GM12878 (cell line): ENCODE measurements around the gene EEIG2. TPM values are rescaled to one million over a fixed set of nuclear protein-coding genes. Genes with fewer than 3 reads are reported as not detected.

Experiments
- BCL11A ChIP-seq: IDR thresholded peaks from 2 replicates; pipeline ENCODE4 v1.6.1; 2011; ENCODE audit warnings: low read depth, low read length
- CHD2 ChIP-seq: IDR thresholded peaks from 2 replicates; pipeline ENCODE4 v1.6.1; 2011; ENCODE audit warnings: low read depth, low read length, improper control_type of control experiment, borderline replicate concordance
- CUX1 ChIP-seq: IDR thresholded peaks from 2 replicates; pipeline ENCODE4 v1.6.1; 2012; ENCODE audit warnings: improper control_type of control experiment, low read depth, low read length; ENCODE audit not compliant: insufficient replicate concordance
- HDGF ChIP-seq: fragments of 450-650 bp; IDR thresholded peaks from 2 replicates; pipeline ENCODE4 v1.6.1; 2016; ENCODE audit warnings: antibody characterized with exemption
- HSF1 ChIP-seq: fragments of 150-350 bp; IDR thresholded peaks from 2 replicates; pipeline ENCODE4 v1.6.1; 2014; ENCODE audit warnings: mild to moderate bottlenecking, low read depth, low read length
- MYC ChIP-seq: IDR thresholded peaks from 2 replicates; pipeline ENCODE4 v1.6.1; 2011; ENCODE audit warnings: mild to moderate bottlenecking, low read length, moderate library complexity, inconsistent platforms; ENCODE audit not compliant: insufficient read depth, insufficient replicate concordance, insufficient read length, severe bottlenecking
- NRF1 ChIP-seq: conservative IDR thresholded peaks from 2 replicates; pipeline ENCODE4 v1.6.1; 2011; ENCODE audit warnings: mild to moderate bottlenecking, low read depth, low read length, improper control_type of control experiment
- POLR2A ChIP-seq: IDR thresholded peaks from 2 replicates; pipeline ENCODE4 v1.6.1; 2011; ENCODE audit warnings: low read depth, mild to moderate bottlenecking, low read length
- POLR2AphosphoS2 ChIP-seq: IDR thresholded peaks from 2 replicates; pipeline ENCODE4 v1.6.1; 2011; ENCODE audit warnings: low read depth, mild to moderate bottlenecking, low read length, improper control_type of control experiment, moderate library complexity
- RELA ChIP-seq: fragments of 450-650 bp; IDR thresholded peaks from 2 replicates; pipeline ENCODE4 v1.8.0; 2014; ENCODE audit warnings: borderline replicate concordance; ENCODE audit not compliant: partially characterized antibody
- SMAD5 ChIP-seq: IDR thresholded peaks from 2 replicates; pipeline ENCODE4 v1.6.1; 2016; ENCODE audit warnings: antibody characterized with exemption, low read depth
- SMARCA5 ChIP-seq: fragments of 450-650 bp; IDR thresholded peaks from 2 replicates; pipeline ENCODE4 v1.6.1; 2017; ENCODE audit warnings: mild to moderate bottlenecking
- SMC3 ChIP-seq: IDR thresholded peaks from 2 replicates; pipeline ENCODE4 v1.6.1; 2011; ENCODE audit warnings: low read length, improper control_type of control experiment, borderline replicate concordance
- SRF ChIP-seq, 2 experiments: IDR thresholded peaks; 2 replicates each; pipeline ENCODE4 v1.6.1; 2011; ENCODE audit warnings: low read depth in 2 of 2, low read length in 2 of 2, mild to moderate bottlenecking in 1 of 2, moderate library complexity in 1 of 2
- STAT3 ChIP-seq: IDR thresholded peaks from 2 replicates; pipeline ENCODE4 v1.6.1; 2011; ENCODE audit warnings: low read depth, low read length, improper control_type of control experiment
- SUZ12 ChIP-seq: fragments of 200-600 bp; sonication (generic); IDR thresholded peaks from one replicate; pipeline ENCODE4 v1.6.1; 2018; ENCODE audit warnings: antibody characterized with exemption, mild to moderate bottlenecking; ENCODE audit not compliant: unreplicated experiment
- YY1 ChIP-seq: IDR thresholded peaks from 2 replicates; pipeline ENCODE4 v1.6.1; 2011; ENCODE audit warnings: low read depth, mild to moderate bottlenecking, low read length
- ZBTB33 ChIP-seq: fragments of 450-650 bp; IDR thresholded peaks from 2 replicates; pipeline ENCODE4 v1.6.1; 2017; ENCODE audit warnings: mild to moderate bottlenecking
- ZBTB4 ChIP-seq: fragments of 450-650 bp; formaldehyde crosslinking; IDR thresholded peaks from 2 replicates; pipeline ENCODE4 v1.4.0; 2022; ENCODE audit warnings: mild to moderate bottlenecking, moderate library complexity
- polyA plus RNA-seq, 11 experiments: library from polyadenylated mRNA; depleted of rRNA in 4 of 11; unstranded in 6 of 11; stranded (reverse) in 5 of 11; fragments of >200 nt; fragmentation: Nextera tagmentation in 4 of 11; fragmentation: Illumina TruSeq in 1 of 11; extraction: Ambion mirVana in 4 of 11; extraction: Trizol in 1 of 11; gene quantifications; 1 replicate in 1 of 11; 2 replicates in 10 of 11; pipeline versions ENCODE4 v1.2.1 to v1.2.3, GENCODE V29; 2011 to 2016; ENCODE audit warnings: inconsistent platforms in 2 of 11, missing spikeins in 2 of 11, low read depth in 1 of 11
- total RNA-seq, 4 experiments: library from RNA; depleted of rRNA in 3 of 4; stranded (reverse); fragments of >200 nt in 3 of 4; fragmentation: Illumina TruSeq in 1 of 4; extraction: Trizol in 1 of 4; gene quantifications; 2 replicates each; pipeline versions ENCODE4 v1.2.1 to v1.2.3, GENCODE V29; 2013 to 2021

EEIG2 gene
- total and polyA plus RNA-seq, 10 of the 15 experiments (the other 5 are each of a cell fraction or from before 2014, with no cell fraction given): 1.4 to 17.2 (median 9.8) TPM

GRCh38 chr1:108533351-108534083 lies 26.4 kb upstream of the EEIG2 start (continued):
- TF ChIP-seq CUX1 (no peak), CHD2 (no peak), HSF1 (no peak), POLR2A (no peak), NRF1 (no peak), SMC3 (no peak), ZBTB4 (CRISPR knock-in tag) (no peak), ZBTB33 (no peak), SRF (IDR thresholded peaks at IDR 0.05; ENCODE audit: low read depth in 2 of 2, low read length in 2 of 2) (no peak), STAT3 (no peak), SMAD5 (no peak), BCL11A (no peak), SUZ12 (no peak), YY1 (no peak), SMARCA5 (peak; percentile 93), MYC (no peak), RELA (no peak), POLR2AphosphoS2 (no peak), HDGF (no peak)
